WTC11 (cell line): ENCODE data around the gene CABLES1. TPM values are rescaled to one million over a fixed set of nuclear protein-coding genes. Genes with fewer than 3 reads are reported as not detected.
A peak's percentile ranks its signal among the peaks of the same experiment; 100 is the strongest.

Experiments
- ATAC-seq: fragments of 200-7000 bp; cut with Tn5 transposase; 2 replicates; pipeline ENCODE4 v1.10.0; 2021; ENCODE audit warnings: mild to moderate bottlenecking, moderate library complexity
- CTCF ChIA-PET: fragments of 300-600 bp; sonication (Branson Sonifier 250); formaldehyde crosslinking; loops from one replicate; lab custom pipeline; 2021; ENCODE audit warnings: antibody characterized with exemption; lab: Charles Lee
- POLR2A ChIA-PET: fragments of 350-600 bp; sonication (Branson Sonifier 250); formaldehyde crosslinking; loops from one replicate; lab custom pipeline; 2021; ENCODE audit warnings: antibody characterized with exemption; lab: Charles Lee
- DNase-seq: peaks from one replicate; pipeline ENCODE4 v3.0.0; 2021; ENCODE audit warnings: low spot score
- H3K27ac Mint-ChIP-seq: 2 replicates; pipeline ENCODE4 v1.8.0; 2021; ENCODE audit warnings: mixed read lengths
- H3K27me3 Mint-ChIP-seq: 2 replicates; pipeline ENCODE4 v1.8.0; 2021; ENCODE audit warnings: low read depth, mild to moderate bottlenecking, moderate library complexity, mixed read lengths
- H3K36me3 Mint-ChIP-seq: 2 replicates; pipeline ENCODE4 v1.8.0; 2021; ENCODE audit warnings: mixed read lengths
- H3K4me1 Mint-ChIP-seq: 2 replicates; pipeline ENCODE4 v1.8.0; 2022; ENCODE audit warnings: mixed read lengths
- H3K4me3 Mint-ChIP-seq: 2 replicates; pipeline ENCODE4 v1.8.0; 2021; ENCODE audit warnings: mild to moderate bottlenecking, moderate library complexity, mixed read lengths
- H3K9me3 Mint-ChIP-seq: 2 replicates; pipeline ENCODE4 v1.8.0; 2021; ENCODE audit warnings: mixed read lengths
- ATF1 ChIP-seq: sonication (generic); formaldehyde crosslinking; IDR thresholded peaks from 2 replicates; pipeline ENCODE4 v1.8.1; 2023; ENCODE audit warnings: mild to moderate bottlenecking, moderate library complexity, missing genetic modification reagents
- CREB1 ChIP-seq: sonication (generic); formaldehyde crosslinking; IDR thresholded peaks from 2 replicates; pipeline ENCODE4 v1.8.0; 2023; ENCODE audit warnings: mild to moderate bottlenecking, missing genetic modification reagents
- ELF4 ChIP-seq: sonication (generic); formaldehyde crosslinking; IDR thresholded peaks from 2 replicates; pipeline ENCODE4 v1.8.1; 2022; ENCODE audit warnings: low read depth, mild to moderate bottlenecking, moderate library complexity, missing genetic modification reagents
- EMX1 ChIP-seq: fragments of 250-450 bp; sonication (Bioruptor Pico); IDR thresholded peaks from 2 replicates; pipeline ENCODE4 v1.8.0; 2021; ENCODE audit warnings: mild to moderate bottlenecking
- FOXJ3 ChIP-seq: sonication (generic); formaldehyde crosslinking; IDR thresholded peaks from 2 replicates; pipeline ENCODE4 v1.9.0; 2021; ENCODE audit warnings: missing genetic modification reagents, mild to moderate bottlenecking, borderline replicate concordance
- FOXK1 ChIP-seq: sonication (generic); formaldehyde crosslinking; IDR thresholded peaks from 2 replicates; pipeline ENCODE4 v1.8.0; 2022; ENCODE audit warnings: mild to moderate bottlenecking, moderate library complexity, missing genetic modification reagents
- GABPB1 ChIP-seq: sonication (generic); formaldehyde crosslinking; IDR thresholded peaks from 2 replicates; pipeline ENCODE4 v1.8.1; 2023; ENCODE audit warnings: mild to moderate bottlenecking, missing genetic modification reagents
- IRF2 ChIP-seq: sonication (generic); formaldehyde crosslinking; IDR thresholded peaks from 2 replicates; pipeline ENCODE4 v1.8.0; 2022; ENCODE audit warnings: low read depth, missing genetic modification reagents, borderline replicate concordance
- MXD4 ChIP-seq: fragments of 250-450 bp; sonication (Bioruptor Pico); IDR thresholded peaks from 2 replicates; pipeline ENCODE4 v1.8.0; 2021; ENCODE audit warnings: mild to moderate bottlenecking, moderate library complexity, borderline replicate concordance
- NFATC4 ChIP-seq: fragments of 250-450 bp; sonication (Bioruptor Pico); IDR thresholded peaks from 2 replicates; pipeline ENCODE4 v1.9.0; 2021; ENCODE audit warnings: mild to moderate bottlenecking
- NR2C2 ChIP-seq: sonication (generic); formaldehyde crosslinking; IDR thresholded peaks from 2 replicates; pipeline ENCODE4 v1.8.0; 2022; ENCODE audit warnings: mild to moderate bottlenecking, missing genetic modification reagents
- NR3C1 ChIP-seq: sonication (generic); formaldehyde crosslinking; conservative IDR thresholded peaks from 2 replicates; pipeline ENCODE4 v1.8.1; 2023; ENCODE audit warnings: low read depth, mild to moderate bottlenecking, missing genetic modification reagents
- RORB ChIP-seq: fragments of 250-450 bp; sonication (Bioruptor Pico); IDR thresholded peaks from 2 replicates; pipeline ENCODE4 v1.9.0; 2021; ENCODE audit warnings: mild to moderate bottlenecking
- SMAD3 ChIP-seq: sonication (generic); formaldehyde crosslinking; IDR thresholded peaks from 2 replicates; pipeline ENCODE4 v1.8.0; 2022; ENCODE audit warnings: missing genetic modification reagents, mild to moderate bottlenecking, borderline replicate concordance
- SMAD4 ChIP-seq: sonication (generic); formaldehyde crosslinking; IDR thresholded peaks from 2 replicates; pipeline ENCODE4 v1.8.0; 2022; ENCODE audit warnings: mild to moderate bottlenecking, missing genetic modification reagents
- SOX15 ChIP-seq: fragments of 250-450 bp; sonication (Bioruptor Pico); IDR thresholded peaks from 2 replicates; pipeline ENCODE4 v1.9.0; 2021; ENCODE audit warnings: mild to moderate bottlenecking
- TP53 ChIP-seq: sonication (generic); formaldehyde crosslinking; IDR thresholded peaks from 2 replicates; pipeline ENCODE4 v1.8.1; 2023; ENCODE audit warnings: mild to moderate bottlenecking, missing genetic modification reagents
- total RNA-seq: library from RNA; stranded (reverse); gene quantifications from 3 replicates; pipeline ENCODE4 v1.2.3, GENCODE V29; 2021
- TF ChIP-seq, protein P1 (sequence below): sonication (generic); formaldehyde crosslinking; IDR thresholded peaks from 2 replicates; pipeline ENCODE4 v1.8.0; 2022; ENCODE audit warnings: missing genetic modification reagents
- TF ChIP-seq, protein P2 (sequence below): sonication (generic); formaldehyde crosslinking; IDR thresholded peaks from 2 replicates; pipeline ENCODE4 v1.8.1; 2023; ENCODE audit warnings: mild to moderate bottlenecking, moderate library complexity, missing genetic modification reagents
- TF ChIP-seq, protein P3 (sequence below): sonication (generic); formaldehyde crosslinking; IDR thresholded peaks from 2 replicates; pipeline ENCODE4 v1.8.1; 2022; ENCODE audit warnings: missing genetic modification reagents, borderline replicate concordance
- TF ChIP-seq, protein P4 (sequence below): sonication (generic); formaldehyde crosslinking; IDR thresholded peaks from 2 replicates; pipeline ENCODE4 v1.8.0; 2022; ENCODE audit warnings: mild to moderate bottlenecking, missing genetic modification reagents
- TF ChIP-seq, protein P5 (sequence below): sonication (generic); formaldehyde crosslinking; IDR thresholded peaks from 2 replicates; pipeline ENCODE4 v1.8.1; 2022; ENCODE audit warnings: low read depth, missing genetic modification reagents, borderline replicate concordance
- TF ChIP-seq, protein P6 (sequence below): sonication (generic); formaldehyde crosslinking; IDR thresholded peaks from 2 replicates; pipeline ENCODE4 v1.8.1; 2023; ENCODE audit warnings: mild to moderate bottlenecking, missing genetic modification reagents

CABLES1 gene
- total RNA-seq, 1 experiment from 2014 or later: 17.0 TPM

DNA sequence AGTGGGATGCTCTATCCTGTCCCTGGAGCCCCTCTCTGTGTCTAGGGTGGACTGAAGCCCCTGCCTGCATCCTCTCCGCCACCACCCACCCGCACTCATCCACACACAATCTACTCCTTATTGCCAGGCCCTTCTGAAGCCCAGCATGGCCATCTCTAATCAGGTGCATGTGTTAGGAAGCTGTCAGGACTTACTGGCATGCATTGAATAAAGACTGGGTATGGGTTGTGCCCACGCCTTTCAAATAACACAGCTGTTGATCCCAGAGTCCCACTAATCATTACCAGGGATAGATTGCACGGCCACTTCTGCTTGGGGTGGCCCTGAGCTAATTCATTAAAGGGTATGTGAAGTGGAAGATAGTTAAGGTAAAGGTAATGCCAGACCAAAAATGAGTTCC, 88.4 kb downstream of the CABLES1 start:
- ATAC-seq (no peak), DNase-seq (no peak)
- H3K27ac Mint-ChIP-seq: no peak overlapping the region
- no peak overlapping the region for H3K4me3 Mint-ChIP-seq
- H3K9me3 Mint-ChIP-seq: no peaks in the 10 kb centered on the region
- no peaks in the 10 kb centered on the region for H3K27me3 Mint-ChIP-seq
- POLR2A ChIA-PET: no interaction called here
- H3K36me3 Mint-ChIP-seq: peaks cover 11% of the 10 kb centered on the region; the same call in 1 of the 2 replicates
- peaks cover 4% of the 10 kb centered on the region for H3K4me1 Mint-ChIP-seq
- CTCF ChIA-PET: interaction anchor here (0.7 to 4.4 kb wide), 9 partner anchors 12 to 796 kb away, joined by 3 to 37 read pairs (median 3); no protein-coding TSS in a partner anchor
- TF ChIP-seq, protein P1, sequence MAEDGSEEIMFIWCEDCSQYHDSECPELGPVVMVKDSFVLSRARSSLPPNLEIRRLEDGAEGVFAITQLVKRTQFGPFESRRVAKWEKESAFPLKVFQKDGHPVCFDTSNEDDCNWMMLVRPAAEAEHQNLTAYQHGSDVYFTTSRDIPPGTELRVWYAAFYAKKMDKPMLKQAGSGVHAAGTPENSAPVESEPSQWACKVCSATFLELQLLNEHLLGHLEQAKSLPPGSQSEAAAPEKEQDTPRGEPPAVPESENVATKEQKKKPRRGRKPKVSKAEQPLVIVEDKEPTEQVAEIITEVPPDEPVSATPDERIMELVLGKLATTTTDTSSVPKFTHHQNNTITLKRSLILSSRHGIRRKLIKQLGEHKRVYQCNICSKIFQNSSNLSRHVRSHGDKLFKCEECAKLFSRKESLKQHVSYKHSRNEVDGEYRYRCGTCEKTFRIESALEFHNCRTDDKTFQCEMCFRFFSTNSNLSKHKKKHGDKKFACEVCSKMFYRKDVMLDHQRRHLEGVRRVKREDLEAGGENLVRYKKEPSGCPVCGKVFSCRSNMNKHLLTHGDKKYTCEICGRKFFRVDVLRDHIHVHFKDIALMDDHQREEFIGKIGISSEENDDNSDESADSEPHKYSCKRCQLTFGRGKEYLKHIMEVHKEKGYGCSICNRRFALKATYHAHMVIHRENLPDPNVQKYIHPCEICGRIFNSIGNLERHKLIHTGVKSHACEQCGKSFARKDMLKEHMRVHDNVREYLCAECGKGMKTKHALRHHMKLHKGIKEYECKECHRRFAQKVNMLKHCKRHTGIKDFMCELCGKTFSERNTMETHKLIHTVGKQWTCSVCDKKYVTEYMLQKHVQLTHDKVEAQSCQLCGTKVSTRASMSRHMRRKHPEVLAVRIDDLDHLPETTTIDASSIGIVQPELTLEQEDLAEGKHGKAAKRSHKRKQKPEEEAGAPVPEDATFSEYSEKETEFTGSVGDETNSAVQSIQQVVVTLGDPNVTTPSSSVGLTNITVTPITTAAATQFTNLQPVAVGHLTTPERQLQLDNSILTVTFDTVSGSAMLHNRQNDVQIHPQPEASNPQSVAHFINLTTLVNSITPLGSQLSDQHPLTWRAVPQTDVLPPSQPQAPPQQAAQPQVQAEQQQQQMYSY (CRISPR knock-in tag): no peak
- TF ChIP-seq CREB1 (CRISPR knock-in tag) (no peak), EMX1 (CRISPR knock-in tag) (no peak), SMAD3 (CRISPR knock-in tag) (no peak), MXD4 (CRISPR knock-in tag) (no peak), ATF1 (no peak)
- TF ChIP-seq, protein P2, sequence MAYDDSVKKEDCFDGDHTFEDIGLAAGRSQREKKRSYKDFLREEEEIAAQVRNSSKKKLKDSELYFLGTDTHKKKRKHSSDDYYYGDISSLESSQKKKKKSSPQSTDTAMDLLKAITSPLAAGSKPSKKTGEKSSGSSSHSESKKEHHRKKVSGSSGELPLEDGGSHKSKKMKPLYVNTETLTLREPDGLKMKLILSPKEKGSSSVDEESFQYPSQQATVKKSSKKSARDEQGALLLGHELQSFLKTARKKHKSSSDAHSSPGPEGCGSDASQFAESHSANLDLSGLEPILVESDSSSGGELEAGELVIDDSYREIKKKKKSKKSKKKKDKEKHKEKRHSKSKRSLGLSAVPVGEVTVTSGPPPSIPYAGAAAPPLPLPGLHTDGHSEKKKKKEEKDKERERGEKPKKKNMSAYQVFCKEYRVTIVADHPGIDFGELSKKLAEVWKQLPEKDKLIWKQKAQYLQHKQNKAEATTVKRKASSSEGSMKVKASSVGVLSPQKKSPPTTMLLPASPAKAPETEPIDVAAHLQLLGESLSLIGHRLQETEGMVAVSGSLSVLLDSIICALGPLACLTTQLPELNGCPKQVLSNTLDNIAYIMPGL: no peak

DNA sequence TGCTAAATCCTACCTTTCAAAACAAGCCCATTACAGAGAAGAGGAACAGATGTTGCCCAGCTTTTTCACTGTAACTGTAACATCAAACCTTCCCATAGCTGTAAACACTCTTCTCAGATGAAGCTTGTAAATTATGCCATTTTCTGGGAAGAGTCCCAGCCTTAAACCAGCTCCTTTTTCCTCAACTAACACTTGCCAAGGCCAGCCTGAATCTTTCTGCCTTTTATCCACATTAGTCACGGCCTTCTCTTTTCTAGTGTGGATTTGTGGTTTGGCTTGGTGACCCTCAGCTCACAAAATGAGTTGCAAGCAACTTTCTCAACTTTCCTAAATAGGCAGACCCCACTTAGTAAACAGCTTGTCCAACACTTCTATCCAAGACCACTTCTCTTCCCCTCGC, 90.2 kb downstream of the CABLES1 start:
- Mint-ChIP-seq H3K36me3 (peaks cover 14% of the 10 kb centered on the region; the same call in 1 of the 2 replicates), H3K27me3 (no peaks in the 10 kb centered on the region), H3K4me1 (peaks cover 8% of the 10 kb centered on the region), H3K27ac (peak overlapping the region; percentile 5)
- no peak for ATAC-seq
- POLR2A ChIA-PET: no interaction called here
- TF ChIP-seq ELF4 (CRISPR knock-in tag) (no peak), GABPB1 (CRISPR knock-in tag) (no peak), NR2C2 (CRISPR knock-in tag) (no peak), FOXK1 (no peak), SOX15 (CRISPR knock-in tag) (no peak), FOXJ3 (CRISPR knock-in tag) (no peak), SMAD4 (no peak), IRF2 (no peak), NR3C1 (CRISPR knock-in tag) (no peak), NFATC4 (CRISPR knock-in tag) (no peak), RORB (CRISPR knock-in tag) (no peak), TP53 (CRISPR knock-in tag) (no peak)
- TF ChIP-seq, protein P3, sequence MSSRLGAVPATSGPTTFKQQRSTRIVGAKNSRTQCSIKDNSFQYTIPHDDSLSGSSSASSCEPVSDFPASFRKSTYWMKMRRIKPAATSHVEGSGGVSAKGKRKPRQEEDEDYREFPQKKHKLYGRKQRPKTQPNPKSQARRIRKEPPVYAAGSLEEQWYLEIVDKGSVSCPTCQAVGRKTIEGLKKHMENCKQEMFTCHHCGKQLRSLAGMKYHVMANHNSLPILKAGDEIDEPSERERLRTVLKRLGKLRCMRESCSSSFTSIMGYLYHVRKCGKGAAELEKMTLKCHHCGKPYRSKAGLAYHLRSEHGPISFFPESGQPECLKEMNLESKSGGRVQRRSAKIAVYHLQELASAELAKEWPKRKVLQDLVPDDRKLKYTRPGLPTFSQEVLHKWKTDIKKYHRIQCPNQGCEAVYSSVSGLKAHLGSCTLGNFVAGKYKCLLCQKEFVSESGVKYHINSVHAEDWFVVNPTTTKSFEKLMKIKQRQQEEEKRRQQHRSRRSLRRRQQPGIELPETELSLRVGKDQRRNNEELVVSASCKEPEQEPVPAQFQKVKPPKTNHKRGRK: no peak
- TF ChIP-seq, protein P4, sequence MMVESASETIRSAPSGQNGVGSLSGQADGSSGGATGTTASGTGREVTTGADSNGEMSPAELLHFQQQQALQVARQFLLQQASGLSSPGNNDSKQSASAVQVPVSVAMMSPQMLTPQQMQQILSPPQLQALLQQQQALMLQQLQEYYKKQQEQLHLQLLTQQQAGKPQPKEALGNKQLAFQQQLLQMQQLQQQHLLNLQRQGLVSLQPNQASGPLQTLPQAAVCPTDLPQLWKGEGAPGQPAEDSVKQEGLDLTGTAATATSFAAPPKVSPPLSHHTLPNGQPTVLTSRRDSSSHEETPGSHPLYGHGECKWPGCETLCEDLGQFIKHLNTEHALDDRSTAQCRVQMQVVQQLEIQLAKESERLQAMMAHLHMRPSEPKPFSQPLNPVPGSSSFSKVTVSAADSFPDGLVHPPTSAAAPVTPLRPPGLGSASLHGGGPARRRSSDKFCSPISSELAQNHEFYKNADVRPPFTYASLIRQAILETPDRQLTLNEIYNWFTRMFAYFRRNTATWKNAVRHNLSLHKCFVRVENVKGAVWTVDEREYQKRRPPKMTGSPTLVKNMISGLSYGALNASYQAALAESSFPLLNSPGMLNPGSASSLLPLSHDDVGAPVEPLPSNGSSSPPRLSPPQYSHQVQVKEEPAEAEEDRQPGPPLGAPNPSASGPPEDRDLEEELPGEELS (CRISPR knock-in tag): no peak
- TF ChIP-seq, protein P5, sequence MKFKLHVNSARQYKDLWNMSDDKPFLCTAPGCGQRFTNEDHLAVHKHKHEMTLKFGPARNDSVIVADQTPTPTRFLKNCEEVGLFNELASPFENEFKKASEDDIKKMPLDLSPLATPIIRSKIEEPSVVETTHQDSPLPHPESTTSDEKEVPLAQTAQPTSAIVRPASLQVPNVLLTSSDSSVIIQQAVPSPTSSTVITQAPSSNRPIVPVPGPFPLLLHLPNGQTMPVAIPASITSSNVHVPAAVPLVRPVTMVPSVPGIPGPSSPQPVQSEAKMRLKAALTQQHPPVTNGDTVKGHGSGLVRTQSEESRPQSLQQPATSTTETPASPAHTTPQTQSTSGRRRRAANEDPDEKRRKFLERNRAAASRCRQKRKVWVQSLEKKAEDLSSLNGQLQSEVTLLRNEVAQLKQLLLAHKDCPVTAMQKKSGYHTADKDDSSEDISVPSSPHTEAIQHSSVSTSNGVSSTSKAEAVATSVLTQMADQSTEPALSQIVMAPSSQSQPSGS (CRISPR knock-in tag): no peak
- TF ChIP-seq, protein P6, sequence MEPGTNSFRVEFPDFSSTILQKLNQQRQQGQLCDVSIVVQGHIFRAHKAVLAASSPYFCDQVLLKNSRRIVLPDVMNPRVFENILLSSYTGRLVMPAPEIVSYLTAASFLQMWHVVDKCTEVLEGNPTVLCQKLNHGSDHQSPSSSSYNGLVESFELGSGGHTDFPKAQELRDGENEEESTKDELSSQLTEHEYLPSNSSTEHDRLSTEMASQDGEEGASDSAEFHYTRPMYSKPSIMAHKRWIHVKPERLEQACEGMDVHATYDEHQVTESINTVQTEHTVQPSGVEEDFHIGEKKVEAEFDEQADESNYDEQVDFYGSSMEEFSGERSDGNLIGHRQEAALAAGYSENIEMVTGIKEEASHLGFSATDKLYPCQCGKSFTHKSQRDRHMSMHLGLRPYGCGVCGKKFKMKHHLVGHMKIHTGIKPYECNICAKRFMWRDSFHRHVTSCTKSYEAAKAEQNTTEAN (CRISPR knock-in tag): no peak
- TF ChIP-seq, all 79 proteins: peak for 0
- no peak for DNase-seq
- Mint-ChIP-seq H3K4me3 (no peak overlapping the region), H3K9me3 (no peaks in the 10 kb centered on the region)
- CTCF ChIA-PET: interaction anchor here (0.7 to 4.4 kb wide), 3 partner anchors 11 to 43 kb away, joined by 3 to 37 read pairs (median 3); no protein-coding TSS in a partner anchor
